ENCODE results near the gene OTOF.

DNA sequence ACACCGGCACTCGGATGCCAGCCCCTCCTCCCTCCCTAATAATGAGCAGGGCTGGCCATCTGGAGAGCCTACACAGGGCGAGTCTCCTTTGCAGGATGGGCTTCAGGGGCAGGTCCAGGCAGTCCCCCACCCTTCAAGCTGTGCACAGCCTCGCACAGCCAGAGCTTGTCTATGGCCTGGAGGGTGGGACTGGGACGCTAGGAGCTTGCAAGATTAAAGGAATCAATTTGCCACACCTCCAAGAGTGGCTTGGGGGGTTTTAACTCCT, 43.9 kb upstream of the OTOF start:
- TF ChIP-seq ZNF384 (IDR thresholded peaks at IDR 0.05; ENCODE audit: low read depth, low read length) (no peak), HDGF (IDR thresholded peaks at IDR 0.05) (no peak), ARNT (IDR thresholded peaks at IDR 0.05) (no peak)
